Measurements from ENCODE around the gene RNASEH1. TPM values are rescaled to one million over a fixed set of nuclear protein-coding genes. Genes with fewer than 3 reads are reported as not detected.
"Not testable (repeated sequence)": the region's sequence is repeated elsewhere in the genome, so short reads cannot be mapped to it uniquely, and the experiment has no call there.

Gene RNASEH1
- total RNA-seq, 3 donors from 2014 or later, result 14.4 to 24.2 (median 19.5) TPM

DNA sequence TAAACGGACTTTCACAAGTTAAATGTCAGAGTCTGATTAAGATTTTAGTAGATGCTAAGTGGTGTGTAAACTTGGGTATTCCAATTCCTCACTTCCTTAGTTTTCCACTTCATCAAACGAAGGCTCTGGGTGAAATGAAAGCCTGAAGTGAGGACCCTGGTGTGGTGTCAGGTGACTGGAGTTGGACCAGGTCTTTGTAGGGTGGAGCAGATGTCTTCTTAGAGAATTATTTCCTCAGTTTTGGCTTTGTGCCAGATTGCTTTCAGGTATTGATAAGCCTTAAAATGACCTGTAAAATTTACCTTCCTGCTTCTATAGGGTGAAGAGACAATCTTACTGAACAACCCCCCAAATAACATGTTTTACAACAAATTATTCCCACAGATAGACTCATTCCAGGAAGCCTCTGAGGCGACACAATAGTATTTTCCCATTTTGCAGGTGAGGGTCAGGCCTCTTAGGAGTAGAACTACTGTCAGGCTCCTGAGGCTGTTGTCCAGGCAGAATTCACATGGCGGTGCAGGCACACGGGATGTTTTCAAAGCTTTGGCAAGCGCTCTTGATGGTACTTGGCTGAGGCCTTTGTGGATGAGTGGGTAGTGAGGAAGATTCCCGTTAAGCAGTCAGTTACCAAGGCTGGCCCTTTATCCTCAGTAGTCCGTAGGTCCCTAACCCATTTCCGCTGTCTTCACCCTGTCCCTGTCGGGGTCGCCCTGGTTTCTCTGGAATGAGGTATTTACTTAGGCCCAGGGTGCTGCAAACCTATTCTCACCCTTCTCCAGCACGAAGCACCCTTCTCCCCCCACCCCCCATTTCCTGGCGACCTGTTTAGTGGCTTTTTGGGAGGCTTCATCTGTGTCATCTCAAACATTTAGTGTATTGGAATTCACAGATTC is 23.5 kb upstream of the RNASEH1 start:
- Histone ChIP-seq H3K9me3 (no peaks in the 10 kb centered on the region), H3K4me1 (ENCODE audit: low read depth) (peaks cover 14% of the 10 kb centered on the region), H3K4me3 (no peak overlapping the region), H3K36me3 (ENCODE audit: low read depth) (no peaks in the 10 kb centered on the region)
- DNase-seq (no peak), ATAC-seq (no peak)
- TF ChIP-seq, protein P1, sequence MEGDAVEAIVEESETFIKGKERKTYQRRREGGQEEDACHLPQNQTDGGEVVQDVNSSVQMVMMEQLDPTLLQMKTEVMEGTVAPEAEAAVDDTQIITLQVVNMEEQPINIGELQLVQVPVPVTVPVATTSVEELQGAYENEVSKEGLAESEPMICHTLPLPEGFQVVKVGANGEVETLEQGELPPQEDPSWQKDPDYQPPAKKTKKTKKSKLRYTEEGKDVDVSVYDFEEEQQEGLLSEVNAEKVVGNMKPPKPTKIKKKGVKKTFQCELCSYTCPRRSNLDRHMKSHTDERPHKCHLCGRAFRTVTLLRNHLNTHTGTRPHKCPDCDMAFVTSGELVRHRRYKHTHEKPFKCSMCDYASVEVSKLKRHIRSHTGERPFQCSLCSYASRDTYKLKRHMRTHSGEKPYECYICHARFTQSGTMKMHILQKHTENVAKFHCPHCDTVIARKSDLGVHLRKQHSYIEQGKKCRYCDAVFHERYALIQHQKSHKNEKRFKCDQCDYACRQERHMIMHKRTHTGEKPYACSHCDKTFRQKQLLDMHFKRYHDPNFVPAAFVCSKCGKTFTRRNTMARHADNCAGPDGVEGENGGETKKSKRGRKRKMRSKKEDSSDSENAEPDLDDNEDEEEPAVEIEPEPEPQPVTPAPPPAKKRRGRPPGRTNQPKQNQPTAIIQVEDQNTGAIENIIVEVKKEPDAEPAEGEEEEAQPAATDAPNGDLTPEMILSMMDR (IDR thresholded peaks at IDR 0.05), result no peak
- intact Hi-C loops (cut with DNase I, micrococcal nuclease), result no loop called here

DNA sequence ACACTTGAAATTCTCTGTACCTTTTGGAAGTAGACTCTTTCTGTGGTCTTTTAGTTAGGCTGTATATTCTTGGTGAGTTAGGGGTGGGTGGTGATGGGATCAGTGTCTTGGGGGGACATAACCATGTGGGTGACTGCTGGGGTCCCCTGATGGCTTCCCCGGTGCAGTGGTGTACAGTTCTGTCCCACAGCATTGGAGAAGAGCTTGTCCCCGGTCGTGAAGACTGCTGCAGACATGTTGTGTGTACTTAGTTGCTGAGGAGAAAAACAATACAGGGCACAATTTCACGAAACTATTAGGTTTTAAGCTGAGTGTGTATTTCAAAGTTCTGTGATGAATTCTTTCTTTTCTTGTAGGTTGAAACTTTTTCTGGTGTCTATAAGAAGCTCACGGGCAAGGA is 22.3 kb upstream of the RNASEH1 start:
- intact Hi-C loops (cut with DNase I, micrococcal nuclease), result no loop called here
- Histone ChIP-seq H3K4me3 (no peak overlapping the region), H3K9me3 (no peaks in the 10 kb centered on the region), H3K36me3 (ENCODE audit: low read depth) (no peaks in the 10 kb centered on the region), H3K4me1 (ENCODE audit: low read depth) (peaks cover 18% of the 10 kb centered on the region)
- TF ChIP-seq, protein P1 (IDR thresholded peaks at IDR 0.05), result no peak
- no peak for DNase-seq
- ATAC-seq, result no peak

DNA sequence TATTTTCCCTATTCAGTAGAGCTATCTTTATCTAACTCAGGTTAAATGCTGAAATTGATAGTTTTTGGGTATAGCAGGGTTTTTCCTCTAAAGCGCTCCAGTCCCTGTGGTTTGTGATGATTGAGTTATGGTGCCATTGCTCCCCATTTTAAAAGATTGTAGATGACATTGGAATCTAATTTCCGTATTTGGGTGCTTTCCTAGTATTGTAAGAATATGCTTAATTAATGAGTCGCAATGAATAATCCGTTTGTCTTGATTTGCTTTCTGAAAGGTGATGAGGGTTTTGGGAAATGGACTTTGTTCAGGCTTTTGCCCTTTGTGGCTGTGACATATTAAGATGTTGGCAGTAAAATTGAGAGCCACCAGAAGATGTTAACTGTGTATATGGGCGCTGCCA is 20.9 kb upstream of the RNASEH1 start:
- Histone ChIP-seq H3K4me1 (ENCODE audit: low read depth) (peaks cover 25% of the 10 kb centered on the region), H3K4me3 (no peak overlapping the region), H3K36me3 (ENCODE audit: low read depth) (no peaks in the 10 kb centered on the region), H3K9me3 (no peaks in the 10 kb centered on the region)
- DNase-seq, result no peak
- TF ChIP-seq, protein P1 (IDR thresholded peaks at IDR 0.05), result no peak
- no peak for ATAC-seq
- intact Hi-C loops (cut with DNase I, micrococcal nuclease), result no loop called here

DNA sequence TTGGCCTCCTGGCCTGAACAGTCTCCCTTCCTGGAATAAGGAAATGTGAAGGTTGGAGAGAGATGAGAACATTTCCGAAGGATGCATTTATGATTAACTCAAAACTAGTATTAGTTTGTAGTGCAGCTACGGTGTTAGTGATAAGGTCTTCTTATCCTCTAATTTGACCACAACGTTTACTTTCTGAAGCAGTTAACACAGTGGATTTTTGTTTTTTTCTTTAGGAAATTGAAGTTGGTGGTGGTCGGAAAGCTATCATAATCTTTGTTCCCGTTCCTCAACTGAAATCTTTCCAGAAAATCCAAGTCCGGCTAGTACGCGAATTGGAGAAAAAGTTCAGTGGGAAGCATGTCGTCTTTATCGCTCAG is 18.1 kb upstream of the RNASEH1 start:
- ATAC-seq; H3K36me3 ChIP-seq (ENCODE audit: low read depth); DNase-seq; intact Hi-C loops (cut with DNase I, micrococcal nuclease); H3K9me3 ChIP-seq: not testable (repeated sequence)
- Histone ChIP-seq H3K4me3 (peak overlapping the region; percentile 82), H3K4me1 (ENCODE audit: low read depth) (peaks cover 25% of the 10 kb centered on the region)

DNA sequence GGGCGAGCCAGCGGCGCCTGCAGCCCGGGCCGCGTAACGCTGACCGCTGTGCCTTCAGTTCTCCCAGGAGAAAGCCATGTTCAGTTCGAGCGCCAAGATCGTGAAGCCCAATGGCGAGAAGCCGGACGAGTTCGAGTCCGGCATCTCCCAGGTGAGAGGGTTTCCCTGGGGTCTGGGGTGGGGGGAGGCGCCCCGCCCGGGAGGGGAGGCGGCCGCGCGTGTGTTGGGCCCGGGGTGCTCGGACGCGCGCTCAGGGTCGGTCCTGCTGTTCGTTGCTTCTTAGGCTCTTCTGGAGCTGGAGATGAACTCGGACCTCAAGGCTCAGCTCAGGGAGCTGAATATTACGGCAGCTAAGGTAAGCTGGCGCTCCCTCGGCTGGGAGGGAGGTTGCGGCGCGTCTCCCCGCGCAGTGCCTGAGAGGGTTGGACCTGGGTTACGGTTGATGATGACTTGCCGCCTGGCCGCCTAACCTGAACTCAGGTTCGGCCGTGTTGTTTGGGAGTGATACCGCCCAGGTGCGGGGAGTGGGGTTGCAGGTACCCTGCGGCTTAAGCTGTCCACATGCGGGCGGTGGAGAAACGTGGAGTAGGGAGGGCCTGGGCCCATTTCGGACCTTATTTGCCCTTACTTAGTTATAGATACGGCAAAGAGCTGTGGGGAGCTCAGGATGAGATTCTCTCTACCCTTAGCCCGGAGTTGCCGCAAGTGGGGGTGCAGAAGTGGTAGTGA is 17.6 kb upstream of the RNASEH1 start:
- Histone ChIP-seq H3K4me3 (peak overlapping the region; percentile 82), H3K4me1 (ENCODE audit: low read depth) (peaks cover 25% of the 10 kb centered on the region), H3K9me3 (no peaks in the 10 kb centered on the region), H3K36me3 (ENCODE audit: low read depth) (no peaks in the 10 kb centered on the region)
- ATAC-seq, result peak; percentile 66
- TF ChIP-seq, protein P1 (IDR thresholded peaks at IDR 0.05), result no peak
- DNase-seq, result peak in 2 of 3 donors; percentile 35 to 56
- intact Hi-C loops (cut with DNase I, micrococcal nuclease), result no loop called here

DNA sequence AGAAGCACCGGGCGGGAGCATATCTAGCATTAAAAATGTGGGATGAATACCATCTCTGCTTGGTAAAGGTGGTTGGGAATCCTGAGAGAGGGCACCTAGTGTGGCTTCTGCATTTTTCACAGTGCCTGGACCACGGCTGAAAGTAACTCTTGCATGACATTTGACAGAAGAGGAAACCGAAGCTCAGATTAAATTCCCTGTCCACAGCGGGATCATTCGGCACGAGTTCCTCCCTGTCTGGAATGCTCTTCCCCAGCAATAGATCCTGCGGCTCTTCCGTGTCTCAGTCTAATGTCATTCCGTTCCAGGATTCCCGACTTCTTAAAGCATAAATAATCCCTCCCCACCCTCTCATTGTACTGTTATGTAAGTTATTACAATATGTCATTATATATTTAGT is 16.0 kb upstream of the RNASEH1 start:
- intact Hi-C loops (cut with DNase I, micrococcal nuclease), result no loop called here
- no peaks in the 10 kb centered on the region for H3K36me3 ChIP-seq (ENCODE audit: low read depth)
- H3K4me1 ChIP-seq (ENCODE audit: low read depth), result peaks cover 25% of the 10 kb centered on the region
- no peaks in the 10 kb centered on the region for H3K9me3 ChIP-seq
- TF ChIP-seq, protein P1 (IDR thresholded peaks at IDR 0.05), result no peak
- no peak for ATAC-seq
- H3K4me3 ChIP-seq, result no peak overlapping the region
- DNase-seq, result no peak
